DND-41 (cell line): ENCODE measurements around the gene RASGRP4.

Source experiments
- ATAC-seq: fragments of 200-7000 bp; cut with Tn5 transposase; 3 replicates; pipeline ENCODE4 v1.9.1; 2021; ENCODE audit warnings: low read depth; ENCODE audit not compliant: insufficient read depth
- DNase-seq: peaks from one replicate; pipeline ENCODE4 v3.0.0-alpha.2; 2020
- H2AFZ ChIP-seq: 2 replicates; pipeline ENCODE4 v1.6.0; 2012; ENCODE audit warnings: low read depth, low read length
- H3K27ac ChIP-seq: 2 replicates; pipeline ENCODE4 v1.5.1; 2012; ENCODE audit warnings: low read length, inconsistent platforms
- H3K27me3 ChIP-seq: fragments of 200-600 bp; sonication (generic); 2 replicates; pipeline ENCODE4 v1.6.0; 2012; ENCODE audit warnings: low read length, mild to moderate bottlenecking, inconsistent platforms; ENCODE audit not compliant: insufficient read depth, poor library complexity
- H3K36me3 ChIP-seq: 2 replicates; pipeline ENCODE4 v1.5.1; 2012; ENCODE audit warnings: low read length, inconsistent platforms; ENCODE audit not compliant: insufficient read depth
- H3K4me1 ChIP-seq: 2 replicates; pipeline ENCODE4 v1.5.1; 2012; ENCODE audit warnings: mild to moderate bottlenecking, low read length; ENCODE audit not compliant: insufficient read depth
- H3K4me2 ChIP-seq: 2 replicates; pipeline ENCODE4 v1.6.0; 2012; ENCODE audit warnings: mild to moderate bottlenecking, moderate library complexity, low read length, inconsistent platforms; ENCODE audit not compliant: insufficient read depth
- H3K4me3 ChIP-seq, 2 experiments: fragments of 200-600 bp in 1 of 2; shearing (Covaris generic) in 1 of 2; 2 replicates each; pipeline ENCODE4 v1.5.1; 2012 to 2016; ENCODE audit warnings: inconsistent platforms in 2 of 2, low read length in 2 of 2, mild to moderate bottlenecking in 2 of 2, low read depth in 1 of 2, moderate library complexity in 1 of 2
- H3K79me2 ChIP-seq: 2 replicates; pipeline ENCODE4 v1.6.0; 2012; ENCODE audit warnings: low read length, inconsistent platforms; ENCODE audit not compliant: insufficient read depth
- H3K9ac ChIP-seq: 2 replicates; pipeline ENCODE4 v1.6.0; 2012; ENCODE audit warnings: low read depth, mild to moderate bottlenecking, inconsistent platforms, low read length, moderate library complexity
- H3K9me3 ChIP-seq: 2 replicates; pipeline ENCODE4 v1.5.1; 2012; ENCODE audit warnings: low read length, moderate library complexity, mild to moderate bottlenecking, inconsistent platforms; ENCODE audit not compliant: insufficient read depth, severe bottlenecking
- H4K20me1 ChIP-seq: 2 replicates; pipeline ENCODE4 v1.6.0; 2012; ENCODE audit warnings: low read length; ENCODE audit not compliant: insufficient read depth
- EZH2 ChIP-seq: IDR thresholded peaks from 3 replicates; pipeline ENCODE4 v1.6.1; 2012; ENCODE audit warnings: borderline replicate concordance, low read depth, mild to moderate bottlenecking, moderate library complexity, low read length, inconsistent platforms; ENCODE audit not compliant: severe bottlenecking
- TF ChIP-seq, protein P1 (sequence below): IDR thresholded peaks from 2 replicates; pipeline ENCODE4 v1.5.1; 2012; ENCODE audit warnings: borderline replicate concordance, low read length, moderate library complexity, mild to moderate bottlenecking; ENCODE audit not compliant: poor library complexity, severe bottlenecking; ENCODE audit errors: extremely low read depth

RASGRP4 gene

DNA sequence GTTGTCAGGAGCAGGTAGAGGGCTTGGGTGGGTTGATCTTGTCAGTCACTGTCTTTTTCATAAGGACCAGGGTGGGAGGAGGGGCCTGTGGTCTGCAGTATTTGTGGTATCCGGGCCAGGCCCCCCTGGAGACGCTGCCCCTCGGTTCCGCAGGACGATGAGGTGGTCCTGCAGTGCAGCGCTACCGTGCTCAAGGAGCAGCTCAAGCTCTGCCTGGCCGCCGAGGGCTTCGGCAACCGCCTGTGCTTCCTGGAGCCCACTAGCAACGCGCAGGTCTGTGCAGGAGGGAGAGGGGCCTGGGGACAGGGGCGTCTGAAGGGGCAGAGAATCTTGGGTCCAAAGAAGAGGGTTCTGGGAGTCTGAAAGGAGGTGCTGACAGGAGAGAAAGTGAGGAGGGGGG lies 14.6 kb upstream of the RASGRP4 start:
- no peak overlapping the region for H3K27ac ChIP-seq
- ATAC-seq: no peak
- no peaks in the 10 kb centered on the region for H3K4me1 ChIP-seq
- no peak overlapping the region for H2AFZ ChIP-seq
- no peak overlapping the region for H3K9ac ChIP-seq
- no peaks in the 10 kb centered on the region for H3K79me2 ChIP-seq
- no peaks in the 10 kb centered on the region for H3K27me3 ChIP-seq
- no peak overlapping the region for H3K4me3 ChIP-seq
- TF ChIP-seq, protein P1, sequence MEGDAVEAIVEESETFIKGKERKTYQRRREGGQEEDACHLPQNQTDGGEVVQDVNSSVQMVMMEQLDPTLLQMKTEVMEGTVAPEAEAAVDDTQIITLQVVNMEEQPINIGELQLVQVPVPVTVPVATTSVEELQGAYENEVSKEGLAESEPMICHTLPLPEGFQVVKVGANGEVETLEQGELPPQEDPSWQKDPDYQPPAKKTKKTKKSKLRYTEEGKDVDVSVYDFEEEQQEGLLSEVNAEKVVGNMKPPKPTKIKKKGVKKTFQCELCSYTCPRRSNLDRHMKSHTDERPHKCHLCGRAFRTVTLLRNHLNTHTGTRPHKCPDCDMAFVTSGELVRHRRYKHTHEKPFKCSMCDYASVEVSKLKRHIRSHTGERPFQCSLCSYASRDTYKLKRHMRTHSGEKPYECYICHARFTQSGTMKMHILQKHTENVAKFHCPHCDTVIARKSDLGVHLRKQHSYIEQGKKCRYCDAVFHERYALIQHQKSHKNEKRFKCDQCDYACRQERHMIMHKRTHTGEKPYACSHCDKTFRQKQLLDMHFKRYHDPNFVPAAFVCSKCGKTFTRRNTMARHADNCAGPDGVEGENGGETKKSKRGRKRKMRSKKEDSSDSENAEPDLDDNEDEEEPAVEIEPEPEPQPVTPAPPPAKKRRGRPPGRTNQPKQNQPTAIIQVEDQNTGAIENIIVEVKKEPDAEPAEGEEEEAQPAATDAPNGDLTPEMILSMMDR: no peak
- TF ChIP-seq EZH2: no peak
- no peak for DNase-seq
- H3K36me3 ChIP-seq: no peaks in the 10 kb centered on the region
- no peaks in the 10 kb centered on the region for H3K9me3 ChIP-seq
- peaks cover 4% of the 10 kb centered on the region; the same call in 1 of the 2 replicates for H4K20me1 ChIP-seq
- H3K4me2 ChIP-seq: no peak overlapping the region

DNA sequence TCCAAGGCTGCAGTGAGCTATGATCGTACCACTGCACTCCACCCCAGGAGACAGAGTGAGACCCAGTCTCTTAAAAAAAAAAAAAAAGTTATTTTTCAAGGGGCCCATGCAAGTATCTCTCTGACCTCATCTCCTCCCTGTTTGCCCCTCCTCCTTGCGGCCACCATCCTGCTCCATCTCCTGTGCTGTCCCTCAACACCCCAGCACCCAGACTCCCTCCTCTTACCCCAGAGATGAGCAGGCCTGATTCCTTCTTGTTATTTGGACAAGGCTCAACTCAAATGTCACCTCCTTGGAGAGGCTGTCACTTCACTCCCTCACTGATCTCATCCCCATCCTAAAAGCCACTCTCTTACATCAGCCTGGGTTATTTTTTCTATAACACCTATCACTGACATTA lies 11.9 kb upstream of the RASGRP4 start:
- Histone ChIP-seq H3K36me3 (no peaks in the 10 kb centered on the region), H3K9me3 (no peaks in the 10 kb centered on the region), H3K4me1 (no peaks in the 10 kb centered on the region), H4K20me1 (peaks cover 3% of the 10 kb centered on the region; the same call in 1 of the 2 replicates), H3K79me2 (no peaks in the 10 kb centered on the region), H2AFZ (no peak overlapping the region), H3K4me3 (no peak overlapping the region), H3K27me3 (no peaks in the 10 kb centered on the region), H3K4me2 (no peak overlapping the region), H3K9ac (no peak overlapping the region), H3K27ac (no peak overlapping the region)
- TF ChIP-seq EZH2: no peak
- TF ChIP-seq, protein P1: no peak
- no peak for DNase-seq
- no peak for ATAC-seq

DNA sequence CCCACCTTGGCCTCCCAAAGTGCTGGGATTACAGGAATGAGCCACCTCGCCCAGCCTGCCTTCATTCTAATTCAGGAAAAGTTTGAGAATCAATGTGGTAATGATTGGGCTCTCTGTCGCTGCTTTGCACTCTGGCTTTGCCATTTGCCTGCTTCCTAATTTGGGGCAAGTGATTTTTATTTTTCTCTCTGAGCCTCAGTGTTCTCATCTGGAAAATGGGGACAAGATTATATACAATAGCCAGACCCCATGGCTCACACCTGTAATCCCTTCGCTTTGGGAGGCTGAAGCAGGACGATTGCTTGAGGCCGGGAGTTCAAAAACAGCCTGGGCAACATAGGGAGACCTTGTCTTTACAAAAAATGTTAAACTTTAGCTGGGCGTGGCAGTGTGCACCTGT lies 11.3 kb upstream of the RASGRP4 start:
- no peak for TF ChIP-seq EZH2
- TF ChIP-seq, protein P1: no peak
- Histone ChIP-seq H3K36me3 (no peaks in the 10 kb centered on the region), H3K4me3 (no peak overlapping the region), H2AFZ (no peak overlapping the region), H3K79me2 (no peaks in the 10 kb centered on the region), H3K27me3 (no peaks in the 10 kb centered on the region), H3K27ac (no peak overlapping the region), H3K9me3 (no peaks in the 10 kb centered on the region), H4K20me1 (no peaks in the 10 kb centered on the region), H3K4me1 (no peaks in the 10 kb centered on the region), H3K9ac (no peak overlapping the region), H3K4me2 (no peak overlapping the region)
- ATAC-seq: no peak
- no peak for DNase-seq

DNA sequence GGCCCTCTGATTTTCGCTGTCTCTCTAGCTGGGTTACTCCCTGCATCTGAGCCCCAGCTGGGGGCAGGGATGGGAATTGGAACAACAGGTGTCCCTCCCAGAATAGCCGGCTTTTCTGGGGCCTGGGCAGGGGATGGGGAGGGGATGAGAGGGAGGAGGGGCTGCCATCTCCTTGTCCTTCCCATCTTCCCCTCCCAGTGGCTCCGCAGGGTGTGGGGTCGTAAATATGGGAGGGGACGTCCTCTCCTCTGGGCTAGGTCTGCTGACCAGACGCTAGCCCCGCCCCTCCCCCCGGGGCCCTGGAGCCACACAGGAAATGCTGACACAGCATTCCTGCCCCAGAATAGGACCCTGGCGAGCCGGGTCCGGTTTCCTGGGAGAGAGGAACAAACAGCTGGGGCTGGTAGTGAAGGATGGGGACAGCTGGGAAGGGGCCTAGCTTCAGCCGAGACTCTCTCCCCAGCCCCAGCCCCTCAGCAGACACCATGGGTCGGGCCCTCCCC lies 8.6 kb upstream of the RASGRP4 start:
- no peak overlapping the region for H2AFZ ChIP-seq
- DNase-seq (no peak), ATAC-seq (no peak)
- H3K9ac ChIP-seq: no peak overlapping the region
- H3K9me3 ChIP-seq: no peaks in the 10 kb centered on the region
- no peaks in the 10 kb centered on the region for H3K4me1 ChIP-seq
- no peak overlapping the region for H3K4me3 ChIP-seq
- H4K20me1 ChIP-seq: no peaks in the 10 kb centered on the region
- H3K79me2 ChIP-seq: no peaks in the 10 kb centered on the region
- TF ChIP-seq, protein P1: no peak
- no peak for TF ChIP-seq EZH2
- no peak overlapping the region for H3K4me2 ChIP-seq
- no peak overlapping the region for H3K27ac ChIP-seq
- H3K27me3 ChIP-seq: no peaks in the 10 kb centered on the region
- no peaks in the 10 kb centered on the region for H3K36me3 ChIP-seq
